HFFc6 (cell line): ENCODE data around the gene RTF1. TPM values are rescaled to one million over a fixed set of nuclear protein-coding genes. Genes with fewer than 3 reads are reported as not detected.

ENCODE experiments used
- DNase-seq: peaks from one replicate; pipeline ENCODE4 v3.0.0-alpha.2; 2018
- H3K27ac Mint-ChIP-seq: 2 replicates; pipeline ENCODE4 v1.8.0; 2020; ENCODE audit warnings: mild to moderate bottlenecking, mixed read lengths
- H3K27me3 Mint-ChIP-seq: 2 replicates; pipeline ENCODE4 v1.8.0; 2021; ENCODE audit warnings: mild to moderate bottlenecking, moderate library complexity, mixed read lengths; ENCODE audit not compliant: insufficient read depth
- H3K36me3 Mint-ChIP-seq: 2 replicates; pipeline ENCODE4 v1.8.0; 2021; ENCODE audit warnings: low read depth, mixed read lengths
- H3K4me1 Mint-ChIP-seq: 2 replicates; pipeline ENCODE4 v1.8.0; 2020; ENCODE audit warnings: low read depth, mixed read lengths
- H3K4me3 Mint-ChIP-seq: 2 replicates; pipeline ENCODE4 v1.8.0; 2020; ENCODE audit warnings: mild to moderate bottlenecking, moderate library complexity, mixed read lengths
- H3K9me3 Mint-ChIP-seq: 2 replicates; pipeline ENCODE4 v1.8.0; 2020; ENCODE audit warnings: mild to moderate bottlenecking, mixed read lengths
- CTCF ChIP-seq: fragments of 200-600 bp; sonication (generic); IDR thresholded peaks from 2 replicates; pipeline ENCODE4 v1.5.0; 2021; ENCODE audit warnings: antibody characterized with exemption, mild to moderate bottlenecking
- total RNA-seq, 6 experiments: library from RNA; stranded (reverse); fragmentation: NEBNext Ultra II Directional; extraction: Animal tissue kit (Norgen Biotek cat#: 25700); gene quantifications; 2 replicates in 1 of 6; 3 replicates in 5 of 6; pipeline ENCODE4 v1.2.3, GENCODE V29; 2021

The RTF1 gene
- total RNA-seq, 6 experiments from 2014 or later = 32.3 to 38.3 (median 35.8) TPM

- Mint-ChIP-seq H3K4me1 (peaks cover 21% of the 10 kb centered on the region), H3K27me3 (peaks cover 21% of the 10 kb centered on the region), H3K9me3 (no peaks in the 10 kb centered on the region), H3K27ac (no peak overlapping the region), H3K36me3 (no peaks in the 10 kb centered on the region; the same call in 1 of the 2 replicates), H3K4me3 (no peak overlapping the region; the same call in 1 of the 2 replicates)
- no peak for DNase-seq
- no peak for TF ChIP-seq CTCF
Observed at GRCh38 chr15:41511899-41512369, 95.0 kb downstream of the RTF1 start.

GRCh38 chr15:41512512-41512939, 95.6 kb downstream of the RTF1 start:
- H3K4me3 Mint-ChIP-seq = peak overlapping the region; percentile 82
- no peak for DNase-seq
- TF ChIP-seq CTCF = no peak
- H3K27ac Mint-ChIP-seq = no peak overlapping the region
- no peaks in the 10 kb centered on the region; the same call in 1 of the 2 replicates for H3K36me3 Mint-ChIP-seq
- H3K4me1 Mint-ChIP-seq = peaks cover 21% of the 10 kb centered on the region
- H3K9me3 Mint-ChIP-seq = no peaks in the 10 kb centered on the region
- H3K27me3 Mint-ChIP-seq = peaks cover 18% of the 10 kb centered on the region

GRCh38 chr15:41512940-41513505, 96.1 kb downstream of the RTF1 start:
- Mint-ChIP-seq H3K27ac (no peak overlapping the region), H3K36me3 (no peaks in the 10 kb centered on the region; the same call in 1 of the 2 replicates), H3K4me1 (peaks cover 21% of the 10 kb centered on the region), H3K4me3 (peak overlapping the region; percentile 82), H3K27me3 (peaks cover 18% of the 10 kb centered on the region), H3K9me3 (no peaks in the 10 kb centered on the region)
- no peak for DNase-seq
- TF ChIP-seq CTCF = no peak

- Mint-ChIP-seq H3K4me1 (peaks cover 21% of the 10 kb centered on the region), H3K27me3 (peaks cover 16% of the 10 kb centered on the region), H3K9me3 (no peaks in the 10 kb centered on the region), H3K27ac (no peak within 1 kb of the TSS), H3K36me3 (no peaks in the 10 kb centered on the region; the same call in 1 of the 2 replicates), H3K4me3 (peak within 1 kb of the TSS; percentile 82)
- TF ChIP-seq CTCF = no peak
- DNase-seq = no peak
Observed at GRCh38 chr15:41513506-41514227, 96.8 kb downstream of the RTF1 start, which contains the start of gene LTK. TSS of gene LTK (minus strand) at chr15:41513827. CDS start at chr15:41513709, 118 bp downstream.

GRCh38 chr15:41517895-41518449, 101.1 kb downstream of the RTF1 start:
- no peak for DNase-seq
- no peak for TF ChIP-seq CTCF
- no peak overlapping the region; the same call in 1 of the 2 replicates for H3K27ac Mint-ChIP-seq
- H3K4me1 Mint-ChIP-seq = peaks cover 13% of the 10 kb centered on the region
- H3K36me3 Mint-ChIP-seq = peaks cover 10% of the 10 kb centered on the region; the same call in 1 of the 2 replicates
- peaks cover 3% of the 10 kb centered on the region for H3K27me3 Mint-ChIP-seq
- no peaks in the 10 kb centered on the region for H3K9me3 Mint-ChIP-seq
- no peak overlapping the region for H3K4me3 Mint-ChIP-seq
